Activated CD8-positive, alpha-beta memory T cell treated with anti-CD3 and anti-CD28 coated beads for 24 hours (primary cell): ENCODE results near the gene ENGASE.

Source experiments
- DNase-seq: peaks from one replicate; pipeline ENCODE4 v3.0.0-alpha.2; 2020

Gene ENGASE

GRCh38 chr17:79096477-79096876, 21.9 kb downstream of the ENGASE start:
- no peak for DNase-seq

GRCh38 chr17:79097226-79098055, 22.8 kb downstream of the ENGASE start:
- no peak for DNase-seq

- DNase-seq = no peak
These were observed 23.8 kb downstream of the ENGASE start for GRCh38 chr17:79098282-79098867.

GRCh38 chr17:79100405-79100804, 25.8 kb downstream of the ENGASE start:
- no peak for DNase-seq

- no peak for DNase-seq
These were observed 26.6 kb downstream of the ENGASE start for GRCh38 chr17:79101111-79101673.

GRCh38 chr17:79102214-79102613, 27.6 kb downstream of the ENGASE start:
- DNase-seq = no peak

- no peak for DNase-seq
These were observed 30.4 kb downstream of the ENGASE start for GRCh38 chr17:79104898-79105600.

- DNase-seq = no peak
These were observed 31.3 kb downstream of the ENGASE start for GRCh38 chr17:79105937-79106336.

GRCh38 chr17:79106958-79107357, 32.3 kb downstream of the ENGASE start:
- DNase-seq = no peak

GRCh38 chr17:79107499-79108231, 33.0 kb downstream of the ENGASE start:
- DNase-seq = no peak

GRCh38 chr17:79108232-79108850, 33.7 kb downstream of the ENGASE start:
- DNase-seq = no peak

- no peak for DNase-seq
These were observed 34.2 kb downstream of the ENGASE start for GRCh38 chr17:79108870-79109269.

- no peak for DNase-seq
These were observed 35.0 kb downstream of the ENGASE start for GRCh38 chr17:79109584-79109983.

- no peak for DNase-seq
These were observed 36.5 kb downstream of the ENGASE start for GRCh38 chr17:79111097-79111496.

GRCh38 chr17:79112471-79112870, 37.8 kb downstream of the ENGASE start:
- DNase-seq = no peak

GRCh38 chr17:79113699-79114457, 39.3 kb downstream of the ENGASE start:
- no peak for DNase-seq

- no peak for DNase-seq
These were observed 40.1 kb downstream of the ENGASE start for GRCh38 chr17:79114458-79115301.

GRCh38 chr17:79115487-79115886, 40.9 kb downstream of the ENGASE start:
- DNase-seq = no peak

GRCh38 chr17:79116575-79117368, 42.1 kb downstream of the ENGASE start:
- DNase-seq = no peak
